D721Med (cell line): Measurements from ENCODE around the gene GALNT17.

ENCODE experiments used
- DNase-seq: peaks from one replicate; pipeline ENCODE4 v3.0.0; 2011; ENCODE audit warnings: low spot score; ENCODE audit not compliant: insufficient read length
- FAIRE-seq: peaks from 2 replicates; lab custom pipeline; 2011; peaks lifted over from hg19 to GRCh38; lab: Jason Lieb, UNC
- TF ChIP-seq, protein P1 (sequence below): IDR thresholded peaks from 2 replicates; pipeline ENCODE4 v1.5.1; 2012; ENCODE audit warnings: mild to moderate bottlenecking, control low read depth; ENCODE audit not compliant: insufficient read depth; ENCODE audit errors: missing control alignments

Gene GALNT17

GRCh38 chr7:71679480-71679879 is 547.5 kb downstream of the GALNT17 start:
- TF ChIP-seq, protein P1, sequence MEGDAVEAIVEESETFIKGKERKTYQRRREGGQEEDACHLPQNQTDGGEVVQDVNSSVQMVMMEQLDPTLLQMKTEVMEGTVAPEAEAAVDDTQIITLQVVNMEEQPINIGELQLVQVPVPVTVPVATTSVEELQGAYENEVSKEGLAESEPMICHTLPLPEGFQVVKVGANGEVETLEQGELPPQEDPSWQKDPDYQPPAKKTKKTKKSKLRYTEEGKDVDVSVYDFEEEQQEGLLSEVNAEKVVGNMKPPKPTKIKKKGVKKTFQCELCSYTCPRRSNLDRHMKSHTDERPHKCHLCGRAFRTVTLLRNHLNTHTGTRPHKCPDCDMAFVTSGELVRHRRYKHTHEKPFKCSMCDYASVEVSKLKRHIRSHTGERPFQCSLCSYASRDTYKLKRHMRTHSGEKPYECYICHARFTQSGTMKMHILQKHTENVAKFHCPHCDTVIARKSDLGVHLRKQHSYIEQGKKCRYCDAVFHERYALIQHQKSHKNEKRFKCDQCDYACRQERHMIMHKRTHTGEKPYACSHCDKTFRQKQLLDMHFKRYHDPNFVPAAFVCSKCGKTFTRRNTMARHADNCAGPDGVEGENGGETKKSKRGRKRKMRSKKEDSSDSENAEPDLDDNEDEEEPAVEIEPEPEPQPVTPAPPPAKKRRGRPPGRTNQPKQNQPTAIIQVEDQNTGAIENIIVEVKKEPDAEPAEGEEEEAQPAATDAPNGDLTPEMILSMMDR: no peak
- no peak for FAIRE-seq
- no peak for DNase-seq

DNA sequence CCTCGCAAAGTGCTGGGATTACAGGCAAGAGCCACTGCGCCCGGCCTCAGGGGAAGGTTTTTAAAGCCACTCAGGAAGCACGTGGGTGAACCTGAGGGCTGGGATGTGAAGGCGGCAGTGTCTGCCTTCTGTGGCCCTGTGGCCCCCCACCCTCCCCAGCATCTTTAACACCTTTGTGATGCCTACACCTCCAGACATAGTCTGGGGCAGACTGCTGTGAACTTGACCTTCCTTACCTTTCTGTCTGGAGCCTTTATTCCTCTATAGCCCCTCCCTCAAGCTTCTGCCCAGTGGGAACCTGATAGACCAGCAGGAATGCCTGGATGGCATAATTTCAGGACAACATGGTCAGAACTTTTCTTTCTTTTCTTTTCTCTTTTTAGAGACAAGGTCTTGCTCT is 550.2 kb downstream of the GALNT17 start:
- DNase-seq (no peak), FAIRE-seq (no peak)
- TF ChIP-seq, protein P1: no peak

DNA sequence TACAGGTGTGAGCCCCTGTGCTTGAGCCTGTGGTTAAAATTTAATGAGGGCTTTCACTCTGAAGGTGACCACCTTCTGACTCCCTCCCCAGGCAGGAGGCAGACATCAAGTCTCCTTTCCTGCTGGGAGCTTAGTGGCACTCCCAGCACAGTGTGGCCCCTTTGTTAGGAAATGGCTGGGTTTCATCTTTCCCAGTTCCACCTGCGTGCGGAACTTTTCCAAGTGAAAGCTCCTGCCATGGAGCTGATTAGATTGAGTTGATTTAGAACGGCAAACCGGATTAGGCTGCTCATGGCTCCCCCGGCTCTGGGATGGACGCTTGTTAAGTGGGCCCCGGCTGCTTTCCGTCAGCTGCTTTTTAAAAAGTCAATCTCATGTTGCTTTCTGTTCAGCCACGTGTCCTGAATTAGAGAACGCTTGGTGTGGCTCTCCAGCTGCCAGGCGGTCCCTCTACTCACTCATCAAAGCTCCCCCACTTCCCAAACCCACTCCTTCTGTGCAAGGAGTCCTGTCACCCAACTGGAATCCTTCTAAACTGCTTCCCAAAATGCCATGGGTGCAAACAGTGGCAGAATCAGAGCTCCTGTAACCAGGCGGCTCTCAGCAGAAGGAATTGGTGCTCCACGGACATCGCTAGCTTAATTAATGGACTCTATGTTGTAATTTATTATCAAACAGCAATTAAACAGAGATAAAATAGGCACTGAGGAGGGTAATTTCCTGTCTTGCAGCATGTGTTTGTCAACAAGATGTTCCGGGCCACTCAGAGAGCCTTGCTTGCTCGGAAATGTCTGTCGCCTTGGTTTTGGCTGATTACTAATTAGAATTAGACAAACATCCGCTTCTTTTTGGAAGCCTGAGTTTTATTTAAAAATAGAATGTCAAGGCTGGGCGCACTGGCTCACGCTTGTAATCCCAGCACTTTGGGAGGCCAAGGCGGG is 551.2 kb downstream of the GALNT17 start:
- FAIRE-seq (no peak), DNase-seq (no peak)
- TF ChIP-seq, protein P1: no peak

GRCh38 chr7:71687286-71687685 is 555.3 kb downstream of the GALNT17 start:
- no peak for DNase-seq
- TF ChIP-seq, protein P1: no peak
- FAIRE-seq: no peak

DNA sequence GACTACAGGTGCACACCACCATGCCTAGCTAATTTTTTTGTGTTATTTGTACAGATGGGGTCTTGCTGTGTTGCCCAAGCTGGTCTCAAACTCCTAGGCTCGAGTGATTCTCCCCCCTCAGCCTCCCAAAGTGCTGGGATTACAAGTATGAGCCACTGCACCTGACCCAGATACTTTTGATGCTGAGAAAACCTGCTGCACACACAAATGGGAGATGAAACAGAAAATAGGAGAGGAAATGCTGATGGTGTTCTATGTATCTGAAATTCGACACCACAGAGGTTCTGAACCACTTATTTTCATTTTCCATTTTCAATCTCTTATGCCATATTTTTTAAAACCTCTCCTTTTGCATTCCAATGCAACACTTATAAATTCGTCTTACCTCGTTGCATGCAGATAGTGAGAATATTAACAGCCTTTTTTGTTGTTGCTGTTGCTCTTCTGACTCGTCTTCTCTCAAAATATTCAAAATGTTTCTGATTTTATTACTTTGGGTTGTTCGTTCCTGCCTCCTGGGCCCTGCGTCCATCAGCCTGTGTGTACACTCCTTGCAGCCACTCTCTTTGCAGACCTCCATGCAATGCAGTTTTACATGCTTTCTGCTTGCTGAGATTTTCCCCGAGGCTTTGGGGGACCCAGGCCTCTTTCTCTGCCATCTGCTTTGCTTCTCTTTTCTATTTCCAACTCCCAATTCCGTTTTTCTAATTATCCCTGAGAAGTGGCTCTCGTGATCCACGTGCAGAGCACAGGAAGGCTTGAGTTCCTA is 556.1 kb downstream of the GALNT17 start:
- no peak for FAIRE-seq
- TF ChIP-seq, protein P1: no peak
- DNase-seq: no peak

- TF ChIP-seq, protein P1: no peak
Measured at GRCh38 chr7:71691538-71691937, 559.6 kb downstream of the GALNT17 start.

GRCh38 chr7:71694665-71695064 is 562.7 kb downstream of the GALNT17 start:
- TF ChIP-seq, protein P1: no peak
- no peak for FAIRE-seq
- no peak for DNase-seq

More at GRCh38 chr7:71691538-71691937, 559.6 kb downstream of the GALNT17 start:
- DNase-seq: no peak
- FAIRE-seq: no peak
